ENCODE data around the gene HMOX1.

DNA sequence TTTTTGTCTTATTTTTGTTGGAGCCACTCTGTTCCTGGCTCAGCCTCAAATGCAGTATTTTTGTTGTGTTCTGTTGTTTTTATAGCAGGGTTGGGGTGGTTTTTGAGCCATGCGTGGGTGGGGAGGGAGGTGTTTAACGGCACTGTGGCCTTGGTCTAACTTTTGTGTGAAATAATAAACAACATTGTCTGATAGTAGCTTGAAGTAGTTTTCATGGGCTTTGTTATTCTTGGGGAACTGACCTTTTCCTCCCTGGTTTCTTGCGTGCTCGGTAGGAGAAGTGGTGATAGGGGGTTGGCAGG lies 13.1 kb downstream of the HMOX1 start:
- TF ChIP-seq EP300 (IDR thresholded peaks at IDR 0.05) (no peak), POLR2AphosphoS5 (IDR thresholded peaks at IDR 0.05) (no peak), POLR2A (IDR thresholded peaks at IDR 0.05) (no peak)
- TF ChIP-seq, protein P1, sequence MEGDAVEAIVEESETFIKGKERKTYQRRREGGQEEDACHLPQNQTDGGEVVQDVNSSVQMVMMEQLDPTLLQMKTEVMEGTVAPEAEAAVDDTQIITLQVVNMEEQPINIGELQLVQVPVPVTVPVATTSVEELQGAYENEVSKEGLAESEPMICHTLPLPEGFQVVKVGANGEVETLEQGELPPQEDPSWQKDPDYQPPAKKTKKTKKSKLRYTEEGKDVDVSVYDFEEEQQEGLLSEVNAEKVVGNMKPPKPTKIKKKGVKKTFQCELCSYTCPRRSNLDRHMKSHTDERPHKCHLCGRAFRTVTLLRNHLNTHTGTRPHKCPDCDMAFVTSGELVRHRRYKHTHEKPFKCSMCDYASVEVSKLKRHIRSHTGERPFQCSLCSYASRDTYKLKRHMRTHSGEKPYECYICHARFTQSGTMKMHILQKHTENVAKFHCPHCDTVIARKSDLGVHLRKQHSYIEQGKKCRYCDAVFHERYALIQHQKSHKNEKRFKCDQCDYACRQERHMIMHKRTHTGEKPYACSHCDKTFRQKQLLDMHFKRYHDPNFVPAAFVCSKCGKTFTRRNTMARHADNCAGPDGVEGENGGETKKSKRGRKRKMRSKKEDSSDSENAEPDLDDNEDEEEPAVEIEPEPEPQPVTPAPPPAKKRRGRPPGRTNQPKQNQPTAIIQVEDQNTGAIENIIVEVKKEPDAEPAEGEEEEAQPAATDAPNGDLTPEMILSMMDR (IDR thresholded peaks at IDR 0.05) = no peak

Measured in upper lobe of left lung (tissue), 4 donors.